Spleen (tissue), 7 donors: ENCODE data around the gene DNAH17.

ENCODE experiments used
- POLR2A ChIP-seq, 3 donors: fragments of 450-650 bp; IDR thresholded peaks; one replicate each; pipeline ENCODE4 v1.5.1; 2017; ENCODE audit warnings: antibody characterized with exemption in 3 of 3, mild to moderate bottlenecking in 1 of 3
- POLR2AphosphoS5 ChIP-seq, 3 donors: sonication (generic); formaldehyde crosslinking; IDR thresholded peaks; one replicate each; pipeline ENCODE4 v1.5.1; 2017; ENCODE audit warnings: antibody characterized with exemption in 3 of 3
- TF ChIP-seq, protein P1 (sequence below), 11 experiments: fragments of 200-600 bp in 7 of 11; fragments of 450-650 bp in 4 of 11; sonication (generic) in 4 of 11; IDR thresholded peaks in 8 of 11; conservative IDR thresholded peaks in 3 of 11; 1 replicate in 7 of 11; 2 replicates in 4 of 11; pipeline versions ENCODE4 v1.4.0 to v1.8.0; 2016 to 2021; ENCODE audit warnings: antibody characterized with exemption in 11 of 11, inconsistent platforms in 4 of 11, mild to moderate bottlenecking in 1 of 11
- donor health status: DM: no; HTN: no; CAD: no; lungs with moderate emphysema.
- donor health status: DM: no; HTN: no; CAD: no.
- donor health status: DM: no; HTN: no; CAD: no.

DNA sequence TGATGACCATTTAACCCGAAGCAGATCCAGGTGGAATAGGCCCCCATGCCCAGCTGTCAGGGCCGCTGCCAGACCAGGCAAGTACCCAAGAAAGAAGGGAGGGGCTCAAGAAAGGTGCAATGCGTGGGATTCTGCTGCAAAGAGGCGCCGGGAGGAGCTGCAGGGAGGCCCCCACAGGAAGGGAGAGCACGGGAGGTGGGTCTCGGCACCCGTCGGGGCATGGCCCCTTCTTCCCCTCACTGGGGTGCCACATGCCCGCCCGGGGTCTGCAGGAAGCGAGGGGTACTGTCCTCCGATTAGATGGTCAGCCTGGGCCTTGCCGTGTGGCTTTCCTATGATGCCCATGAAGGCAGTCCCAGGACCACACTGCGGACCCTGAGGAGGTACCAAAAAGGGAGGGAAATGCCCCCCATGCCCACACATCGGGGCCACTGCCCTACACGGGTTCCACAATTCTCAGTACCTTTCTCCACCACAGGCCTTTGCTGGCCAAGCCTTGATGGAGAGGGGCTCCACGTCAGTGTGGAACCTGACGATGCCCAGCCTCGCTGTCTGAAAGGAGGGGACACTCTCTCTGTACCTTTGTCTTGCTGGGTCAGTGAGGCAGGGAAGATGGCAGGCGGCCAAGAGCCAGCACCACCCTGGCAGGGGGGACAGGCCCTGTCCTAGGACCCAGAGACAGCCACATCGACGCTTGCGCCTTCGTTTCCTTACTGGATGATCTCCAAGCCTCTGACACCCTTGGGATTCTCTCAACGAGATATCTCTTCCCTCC is 45.5 kb upstream of the DNAH17 start:
- TF ChIP-seq, protein P1, sequence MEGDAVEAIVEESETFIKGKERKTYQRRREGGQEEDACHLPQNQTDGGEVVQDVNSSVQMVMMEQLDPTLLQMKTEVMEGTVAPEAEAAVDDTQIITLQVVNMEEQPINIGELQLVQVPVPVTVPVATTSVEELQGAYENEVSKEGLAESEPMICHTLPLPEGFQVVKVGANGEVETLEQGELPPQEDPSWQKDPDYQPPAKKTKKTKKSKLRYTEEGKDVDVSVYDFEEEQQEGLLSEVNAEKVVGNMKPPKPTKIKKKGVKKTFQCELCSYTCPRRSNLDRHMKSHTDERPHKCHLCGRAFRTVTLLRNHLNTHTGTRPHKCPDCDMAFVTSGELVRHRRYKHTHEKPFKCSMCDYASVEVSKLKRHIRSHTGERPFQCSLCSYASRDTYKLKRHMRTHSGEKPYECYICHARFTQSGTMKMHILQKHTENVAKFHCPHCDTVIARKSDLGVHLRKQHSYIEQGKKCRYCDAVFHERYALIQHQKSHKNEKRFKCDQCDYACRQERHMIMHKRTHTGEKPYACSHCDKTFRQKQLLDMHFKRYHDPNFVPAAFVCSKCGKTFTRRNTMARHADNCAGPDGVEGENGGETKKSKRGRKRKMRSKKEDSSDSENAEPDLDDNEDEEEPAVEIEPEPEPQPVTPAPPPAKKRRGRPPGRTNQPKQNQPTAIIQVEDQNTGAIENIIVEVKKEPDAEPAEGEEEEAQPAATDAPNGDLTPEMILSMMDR (IDR thresholded peaks at IDR 0.05 in 8 of 11, conservative IDR thresholded peaks at IDR 0.05 in 3 of 11) = no peak
- TF ChIP-seq POLR2AphosphoS5 (IDR thresholded peaks at IDR 0.05) = no peak
- TF ChIP-seq POLR2A (IDR thresholded peaks at IDR 0.05) = no peak
